AG09309 (cell line): ENCODE results near the gene TTC29.

Source experiments
- DNase-seq: peaks from one replicate; pipeline ENCODE4 v3.0.0-alpha.2; 2010; ENCODE audit warnings: low read depth
- H3K4me3 ChIP-seq: 2 replicates; pipeline ENCODE4 v1.5.1; 2011; ENCODE audit warnings: mild to moderate bottlenecking, low read depth, low read length, moderate library complexity; ENCODE audit not compliant: control insufficient read depth
- CTCF ChIP-seq: IDR thresholded peaks from 2 replicates; pipeline ENCODE4 v1.5.1; 2011; ENCODE audit warnings: mild to moderate bottlenecking, low read depth, low read length, inconsistent platforms; ENCODE audit not compliant: insufficient read depth, control insufficient read depth; ENCODE audit errors: missing control alignments

Gene TTC29

GRCh38 chr4:146900295-146900694 is 45.4 kb downstream of the TTC29 start:
- DNase-seq = no peak
- no peak overlapping the region for H3K4me3 ChIP-seq
- TF ChIP-seq CTCF = no peak

GRCh38 chr4:146890301-146890700 is 55.4 kb downstream of the TTC29 start:
- no peak for TF ChIP-seq CTCF
- H3K4me3 ChIP-seq = no peak overlapping the region
- DNase-seq = no peak

- DNase-seq = no peak
- H3K4me3 ChIP-seq = no peak overlapping the region
- no peak for TF ChIP-seq CTCF
Measured at GRCh38 chr4:146883070-146883469, 62.6 kb downstream of the TTC29 start.

GRCh38 chr4:146857298-146857697 is 88.4 kb downstream of the TTC29 start:
- H3K4me3 ChIP-seq = no peak overlapping the region
- DNase-seq = no peak
- TF ChIP-seq CTCF = no peak

GRCh38 chr4:146855761-146856160 is 89.9 kb downstream of the TTC29 start:
- no peak overlapping the region for H3K4me3 ChIP-seq
- DNase-seq = no peak
- TF ChIP-seq CTCF = no peak

GRCh38 chr4:146852360-146852759 is 93.3 kb downstream of the TTC29 start:
- no peak overlapping the region for H3K4me3 ChIP-seq
- no peak for TF ChIP-seq CTCF
- DNase-seq = no peak

GRCh38 chr4:146847345-146847744 is 98.3 kb downstream of the TTC29 start:
- no peak for TF ChIP-seq CTCF
- H3K4me3 ChIP-seq = no peak overlapping the region
- no peak for DNase-seq
